Progenitor cell of endocrine pancreas (in vitro differentiated cells): ENCODE data around the gene GJB2. TPM values are rescaled to one million over a fixed set of nuclear protein-coding genes. Genes with fewer than 3 reads are reported as not detected.

Experiments
- DNase-seq: peaks from one replicate; pipeline ENCODE4 v3.0.0; 2021; ENCODE audit warnings: low spot score; ENCODE audit not compliant: unreplicated experiment
- H3K27ac Mint-ChIP-seq: 2 replicates; pipeline ENCODE4 v1.8.0; 2021; ENCODE audit warnings: mild to moderate bottlenecking, moderate library complexity, mixed read lengths
- H3K27me3 Mint-ChIP-seq: 2 replicates; pipeline ENCODE4 v1.8.0; 2021; ENCODE audit warnings: mixed read lengths
- H3K36me3 Mint-ChIP-seq: 2 replicates; pipeline ENCODE4 v1.8.0; 2022; ENCODE audit warnings: mixed read lengths; ENCODE audit not compliant: insufficient read depth
- H3K4me1 Mint-ChIP-seq: 2 replicates; pipeline ENCODE4 v1.8.0; 2021; ENCODE audit warnings: low read depth, mixed read lengths
- H3K4me3 Mint-ChIP-seq: 2 replicates; pipeline ENCODE4 v1.8.0; 2021; ENCODE audit warnings: low read depth, mild to moderate bottlenecking, moderate library complexity, mixed read lengths
- H3K9me3 Mint-ChIP-seq: 2 replicates; pipeline ENCODE4 v1.8.0; 2021; ENCODE audit warnings: low read depth, mixed read lengths
- CTCF ChIP-seq: fragments of 200-600 bp; sonication (generic); IDR thresholded peaks from one replicate; pipeline ENCODE4 v1.5.0; 2021; ENCODE audit warnings: antibody characterized with exemption, mild to moderate bottlenecking; ENCODE audit not compliant: unreplicated experiment
- total RNA-seq: library from RNA; stranded (reverse); gene quantifications from 2 replicates; pipeline ENCODE4 v1.2.1, GENCODE V29; 2021

GJB2 gene
- total RNA-seq, 1 donor from 2014 or later, result 1.1 TPM

- H3K27ac Mint-ChIP-seq, result no peak overlapping the region
- H3K36me3 Mint-ChIP-seq, result no peaks in the 10 kb centered on the region
- peaks cover 10% of the 10 kb centered on the region for H3K9me3 Mint-ChIP-seq
- H3K4me1 Mint-ChIP-seq, result no peaks in the 10 kb centered on the region
- no peak for DNase-seq
- TF ChIP-seq CTCF, result no peak
- H3K4me3 Mint-ChIP-seq, result no peak overlapping the region
- H3K27me3 Mint-ChIP-seq, result peaks cover 11% of the 10 kb centered on the region
These were observed 26.8 kb upstream of the GJB2 start for GRCh38 chr13:20219577-20219976.

DNA sequence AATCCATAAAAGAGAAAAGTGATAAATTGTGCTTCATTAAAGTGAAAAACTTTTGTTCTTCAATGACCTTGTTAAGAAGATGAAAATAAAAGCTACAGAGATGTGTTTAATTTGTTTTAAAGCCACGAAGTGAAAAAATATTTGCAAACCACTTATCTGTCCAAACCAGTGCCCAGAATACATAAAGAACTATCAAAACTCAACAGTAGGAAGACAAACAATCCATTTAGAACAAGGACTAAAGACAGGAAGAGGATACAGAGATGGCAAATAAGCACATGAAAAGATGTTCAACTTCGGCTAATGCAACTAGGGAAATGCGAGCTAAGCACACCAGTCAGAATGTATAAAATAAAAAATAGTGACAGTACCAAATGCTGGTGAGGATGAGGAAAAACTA is 24.4 kb upstream of the GJB2 start:
- no peak overlapping the region for H3K27ac Mint-ChIP-seq
- no peaks in the 10 kb centered on the region for H3K36me3 Mint-ChIP-seq
- no peak for TF ChIP-seq CTCF
- no peaks in the 10 kb centered on the region for H3K4me1 Mint-ChIP-seq
- H3K4me3 Mint-ChIP-seq, result no peak overlapping the region
- H3K27me3 Mint-ChIP-seq, result peaks cover 10% of the 10 kb centered on the region
- H3K9me3 Mint-ChIP-seq, result peaks cover 15% of the 10 kb centered on the region
- no peak for DNase-seq

DNA sequence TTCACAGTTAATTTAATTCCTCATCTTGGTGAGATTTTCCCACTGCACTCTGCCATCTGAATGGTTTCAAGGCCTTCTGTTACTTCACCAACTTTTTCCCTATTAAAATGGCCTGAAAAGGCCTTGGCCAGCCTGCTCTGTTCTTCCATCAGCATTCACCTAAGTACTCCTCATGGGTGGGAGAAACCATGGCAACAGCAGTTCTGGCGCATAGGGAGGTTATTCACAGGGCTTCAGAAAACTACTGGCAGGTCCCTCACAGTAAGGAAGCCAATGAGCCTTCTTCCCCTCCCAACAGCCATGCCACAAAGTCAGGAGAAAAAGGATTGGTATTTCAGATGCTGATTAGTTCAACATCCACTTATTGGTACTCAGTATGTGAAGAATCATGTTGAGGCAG is 17.2 kb upstream of the GJB2 start:
- TF ChIP-seq CTCF, result no peak
- DNase-seq, result no peak
- Mint-ChIP-seq H3K36me3 (no peaks in the 10 kb centered on the region), H3K27me3 (peaks cover 17% of the 10 kb centered on the region), H3K27ac (no peak overlapping the region), H3K4me3 (no peak overlapping the region), H3K9me3 (peaks cover 6% of the 10 kb centered on the region), H3K4me1 (no peaks in the 10 kb centered on the region)

DNA sequence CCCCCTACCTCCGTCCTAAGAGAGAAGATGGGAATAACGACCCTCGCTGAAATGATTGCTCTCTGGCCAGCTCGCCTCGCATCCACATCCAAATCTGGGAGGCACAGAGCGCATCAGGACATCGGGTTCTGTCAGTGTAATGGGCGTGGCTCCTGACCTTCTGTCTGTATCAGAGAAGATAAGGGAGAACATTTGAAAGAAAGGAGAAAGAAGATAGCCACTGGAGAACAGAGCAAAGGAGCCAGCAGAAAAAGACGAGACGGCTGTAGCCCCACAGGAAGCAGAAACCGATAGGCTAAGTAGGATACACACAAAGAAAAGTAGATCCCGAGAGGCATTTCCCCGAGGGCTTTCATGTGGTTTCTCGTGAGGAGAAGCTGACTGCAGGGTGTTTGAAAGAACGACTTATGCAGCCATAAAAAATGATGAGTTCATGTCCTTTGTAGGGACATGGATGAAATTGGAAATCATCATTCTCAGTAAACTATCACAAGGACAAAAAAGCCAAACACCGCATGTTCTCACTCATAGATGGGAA is 14.0 kb upstream of the GJB2 start:
- Mint-ChIP-seq H3K4me1 (no peaks in the 10 kb centered on the region), H3K4me3 (no peak overlapping the region), H3K36me3 (no peaks in the 10 kb centered on the region), H3K27me3 (peaks cover 14% of the 10 kb centered on the region), H3K9me3 (peaks cover 6% of the 10 kb centered on the region), H3K27ac (no peak overlapping the region)
- no peak for DNase-seq
- TF ChIP-seq CTCF, result no peak

- Mint-ChIP-seq H3K4me3 (no peak overlapping the region), H3K4me1 (no peaks in the 10 kb centered on the region), H3K27ac (no peak overlapping the region), H3K9me3 (peaks cover 8% of the 10 kb centered on the region), H3K36me3 (no peaks in the 10 kb centered on the region), H3K27me3 (peaks cover 14% of the 10 kb centered on the region)
- no peak for TF ChIP-seq CTCF
- DNase-seq, result no peak
These were observed 13.4 kb upstream of the GJB2 start for GRCh38 chr13:20206065-20206697.
